Measurements from ENCODE around the gene GALNT13.

Gene GALNT13

GRCh38 chr2:154048905-154049304 is 177.2 kb downstream of the GALNT13 start:
- no peak for DNase-seq
- Histone ChIP-seq H3K27me3 (no peaks in the 10 kb centered on the region), H3K36me3 (no peaks in the 10 kb centered on the region), H3K9me3 (no peaks in the 10 kb centered on the region), H3K4me1 (no peaks in the 10 kb centered on the region), H3K4me3 (ENCODE audit: low read depth, low read length) (no peak overlapping the region)
- TF ChIP-seq, protein P1, sequence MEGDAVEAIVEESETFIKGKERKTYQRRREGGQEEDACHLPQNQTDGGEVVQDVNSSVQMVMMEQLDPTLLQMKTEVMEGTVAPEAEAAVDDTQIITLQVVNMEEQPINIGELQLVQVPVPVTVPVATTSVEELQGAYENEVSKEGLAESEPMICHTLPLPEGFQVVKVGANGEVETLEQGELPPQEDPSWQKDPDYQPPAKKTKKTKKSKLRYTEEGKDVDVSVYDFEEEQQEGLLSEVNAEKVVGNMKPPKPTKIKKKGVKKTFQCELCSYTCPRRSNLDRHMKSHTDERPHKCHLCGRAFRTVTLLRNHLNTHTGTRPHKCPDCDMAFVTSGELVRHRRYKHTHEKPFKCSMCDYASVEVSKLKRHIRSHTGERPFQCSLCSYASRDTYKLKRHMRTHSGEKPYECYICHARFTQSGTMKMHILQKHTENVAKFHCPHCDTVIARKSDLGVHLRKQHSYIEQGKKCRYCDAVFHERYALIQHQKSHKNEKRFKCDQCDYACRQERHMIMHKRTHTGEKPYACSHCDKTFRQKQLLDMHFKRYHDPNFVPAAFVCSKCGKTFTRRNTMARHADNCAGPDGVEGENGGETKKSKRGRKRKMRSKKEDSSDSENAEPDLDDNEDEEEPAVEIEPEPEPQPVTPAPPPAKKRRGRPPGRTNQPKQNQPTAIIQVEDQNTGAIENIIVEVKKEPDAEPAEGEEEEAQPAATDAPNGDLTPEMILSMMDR (IDR thresholded peaks at IDR 0.05; ENCODE audit: low read depth, low read length): no peak

DNA sequence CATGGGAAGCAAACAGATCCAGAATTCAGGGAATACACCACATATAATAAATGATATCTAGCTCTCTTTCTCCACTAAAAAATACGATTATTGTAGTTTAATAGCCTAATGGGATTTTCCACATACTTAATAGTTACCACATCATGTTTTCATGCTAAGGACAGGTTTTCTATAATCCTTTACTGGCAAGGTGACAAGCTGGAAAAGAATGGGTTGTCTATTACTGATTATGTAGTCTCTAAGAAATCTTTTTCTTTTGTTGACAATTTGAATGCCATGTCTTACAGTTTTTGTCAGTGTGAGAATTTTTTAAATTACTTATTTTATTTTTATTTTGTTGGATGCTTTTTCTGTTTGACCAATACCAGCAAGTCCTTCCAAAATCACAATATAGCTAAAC is 177.8 kb downstream of the GALNT13 start:
- H3K27me3 ChIP-seq: no peaks in the 10 kb centered on the region
- H3K9me3 ChIP-seq: no peaks in the 10 kb centered on the region
- TF ChIP-seq, protein P1 (IDR thresholded peaks at IDR 0.05; ENCODE audit: low read depth, low read length): no peak
- H3K4me1 ChIP-seq: no peaks in the 10 kb centered on the region
- no peak for DNase-seq
- H3K4me3 ChIP-seq (ENCODE audit: low read depth, low read length): no peak overlapping the region
- H3K36me3 ChIP-seq: no peaks in the 10 kb centered on the region

DNA sequence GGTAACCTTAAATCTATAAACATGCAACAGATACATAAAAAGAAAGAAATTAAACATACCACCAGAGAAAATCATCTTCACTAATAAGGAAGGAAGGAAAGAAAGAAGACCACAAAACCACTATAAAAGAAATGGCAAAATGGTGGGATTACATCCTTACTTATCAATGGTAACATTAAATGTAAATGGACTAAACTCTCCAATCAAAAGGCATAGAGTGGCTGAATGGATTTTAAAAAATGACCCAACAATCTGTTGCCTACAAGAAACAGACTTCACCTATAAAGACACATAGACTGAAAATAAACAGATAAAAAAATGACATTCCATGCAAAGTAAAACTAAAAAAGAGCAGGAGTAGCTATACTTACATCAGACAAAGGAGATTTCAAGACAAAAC is 195.4 kb downstream of the GALNT13 start:
- Histone ChIP-seq H3K4me3 (ENCODE audit: low read depth, low read length) (no peak overlapping the region), H3K4me1 (no peaks in the 10 kb centered on the region), H3K9me3 (no peaks in the 10 kb centered on the region), H3K27me3 (no peaks in the 10 kb centered on the region), H3K36me3 (no peaks in the 10 kb centered on the region)
- no peak for DNase-seq
- TF ChIP-seq, protein P1 (IDR thresholded peaks at IDR 0.05; ENCODE audit: low read depth, low read length): no peak

GRCh38 chr2:154078926-154079325 is 207.2 kb downstream of the GALNT13 start:
- DNase-seq: no peak
- no peaks in the 10 kb centered on the region for H3K9me3 ChIP-seq

GRCh38 chr2:154092571-154092970 is 220.8 kb downstream of the GALNT13 start:
- Histone ChIP-seq H3K36me3 (no peaks in the 10 kb centered on the region), H3K4me1 (no peaks in the 10 kb centered on the region), H3K9me3 (no peaks in the 10 kb centered on the region), H3K27me3 (no peaks in the 10 kb centered on the region), H3K4me3 (ENCODE audit: low read depth, low read length) (no peak overlapping the region)
- no peak for DNase-seq
- TF ChIP-seq, protein P1 (IDR thresholded peaks at IDR 0.05; ENCODE audit: low read depth, low read length): no peak

More at GRCh38 chr2:154078926-154079325, 207.2 kb downstream of the GALNT13 start:
- H3K36me3 ChIP-seq: no peaks in the 10 kb centered on the region
- no peaks in the 10 kb centered on the region for H3K4me1 ChIP-seq
- no peaks in the 10 kb centered on the region for H3K27me3 ChIP-seq
- TF ChIP-seq, protein P1 (IDR thresholded peaks at IDR 0.05; ENCODE audit: low read depth, low read length): no peak
- H3K4me3 ChIP-seq (ENCODE audit: low read depth, low read length): no peak overlapping the region

DNA sequence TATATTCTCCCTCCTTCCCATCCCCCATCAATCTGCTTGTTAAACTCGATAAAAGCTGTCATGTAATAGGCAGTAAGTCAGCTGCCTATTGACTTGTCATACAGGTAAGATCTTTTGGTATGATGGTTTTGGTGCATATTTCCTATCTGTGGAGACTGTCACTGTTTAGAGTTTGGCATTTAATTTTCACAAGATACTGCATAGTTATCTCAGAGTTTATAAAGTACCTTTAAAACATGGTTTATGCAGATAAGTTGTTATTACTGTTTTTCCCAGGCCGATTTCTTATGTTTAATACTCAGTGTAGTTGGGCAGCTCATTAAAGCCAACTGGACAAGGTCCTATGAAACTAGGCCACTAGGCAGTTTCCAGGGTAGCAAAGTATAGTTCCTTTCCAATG is 222.1 kb downstream of the GALNT13 start:
- DNase-seq: no peak
- H3K27me3 ChIP-seq: no peaks in the 10 kb centered on the region
- TF ChIP-seq, protein P1 (IDR thresholded peaks at IDR 0.05; ENCODE audit: low read depth, low read length): no peak
- no peak overlapping the region for H3K4me3 ChIP-seq (ENCODE audit: low read depth, low read length)
- no peaks in the 10 kb centered on the region for H3K9me3 ChIP-seq
- H3K36me3 ChIP-seq: no peaks in the 10 kb centered on the region
- H3K4me1 ChIP-seq: no peaks in the 10 kb centered on the region

Data from BE2C (cell line).